ENCODE measurements around the gene RHOV. TPM values are rescaled to one million over a fixed set of nuclear protein-coding genes. Genes with fewer than 3 reads are reported as not detected.

The RHOV gene
- total and polyA plus RNA-seq, 2 experiments from 2014 or later: 1.7 to 6.1 TPM

DNA sequence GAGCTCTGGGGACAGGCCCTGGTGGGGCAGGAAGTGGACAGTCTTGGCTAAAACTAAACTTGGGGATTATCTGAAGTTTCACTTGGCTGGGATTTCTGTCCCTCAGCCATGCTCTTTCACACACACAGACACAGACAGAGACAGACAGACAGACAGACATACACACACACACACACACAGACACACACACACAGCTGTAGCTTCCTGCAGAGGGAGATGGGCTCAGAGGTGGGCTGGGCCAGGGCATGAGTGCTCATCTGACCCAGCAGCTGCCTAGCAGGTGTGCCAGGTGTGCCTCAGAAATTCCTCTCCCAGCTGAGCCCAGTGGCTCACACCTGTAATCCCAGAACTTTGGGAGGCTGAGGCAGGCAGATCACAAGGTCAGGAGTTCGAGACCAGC lies 3.3 kb downstream of the RHOV start:
- H3K4me3 ChIP-seq: no peak overlapping the region
- H3K27me3 ChIP-seq: no peaks in the 10 kb centered on the region
- no peaks in the 10 kb centered on the region for H3K9me2 ChIP-seq (replicated peaks; ENCODE audit: insufficient read depth)
- WGBS (ENCODE audit: low lambda C conversion rate, missing lambda C conversion rate): 83% methylated on average over 1 of the region's 1 CpG
- no peak overlapping the region for H2AFZ ChIP-seq
- no peaks in the 10 kb centered on the region for H4K20me1 ChIP-seq (ENCODE audit: insufficient read depth, poor library complexity, severe bottlenecking)
- no peaks in the 10 kb centered on the region for H3K36me3 ChIP-seq (replicated peaks; ENCODE audit: insufficient read depth, low read depth)
- TF ChIP-seq EZH2phosphoT487 (IDR thresholded peaks at IDR 0.05; ENCODE audit: low read depth, severe bottlenecking, unreplicated experiment) (no peak), EZH2 (IDR thresholded peaks at IDR 0.05; ENCODE audit: borderline replicate concordance) (no peak)
- TF ChIP-seq, protein P1, sequence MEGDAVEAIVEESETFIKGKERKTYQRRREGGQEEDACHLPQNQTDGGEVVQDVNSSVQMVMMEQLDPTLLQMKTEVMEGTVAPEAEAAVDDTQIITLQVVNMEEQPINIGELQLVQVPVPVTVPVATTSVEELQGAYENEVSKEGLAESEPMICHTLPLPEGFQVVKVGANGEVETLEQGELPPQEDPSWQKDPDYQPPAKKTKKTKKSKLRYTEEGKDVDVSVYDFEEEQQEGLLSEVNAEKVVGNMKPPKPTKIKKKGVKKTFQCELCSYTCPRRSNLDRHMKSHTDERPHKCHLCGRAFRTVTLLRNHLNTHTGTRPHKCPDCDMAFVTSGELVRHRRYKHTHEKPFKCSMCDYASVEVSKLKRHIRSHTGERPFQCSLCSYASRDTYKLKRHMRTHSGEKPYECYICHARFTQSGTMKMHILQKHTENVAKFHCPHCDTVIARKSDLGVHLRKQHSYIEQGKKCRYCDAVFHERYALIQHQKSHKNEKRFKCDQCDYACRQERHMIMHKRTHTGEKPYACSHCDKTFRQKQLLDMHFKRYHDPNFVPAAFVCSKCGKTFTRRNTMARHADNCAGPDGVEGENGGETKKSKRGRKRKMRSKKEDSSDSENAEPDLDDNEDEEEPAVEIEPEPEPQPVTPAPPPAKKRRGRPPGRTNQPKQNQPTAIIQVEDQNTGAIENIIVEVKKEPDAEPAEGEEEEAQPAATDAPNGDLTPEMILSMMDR (IDR thresholded peaks at IDR 0.05; ENCODE audit: poor library complexity): no peak
- H3K9me3 ChIP-seq (ENCODE audit: low read depth): no peaks in the 10 kb centered on the region
- H3K4me1 ChIP-seq (ENCODE audit: insufficient read depth): no peaks in the 10 kb centered on the region
- H3K4me2 ChIP-seq: no peak overlapping the region
- H3K79me2 ChIP-seq: no peaks in the 10 kb centered on the region
- H3K27ac ChIP-seq: no peak overlapping the region
- no peak for DNase-seq (ENCODE audit: low spot score)

DNA sequence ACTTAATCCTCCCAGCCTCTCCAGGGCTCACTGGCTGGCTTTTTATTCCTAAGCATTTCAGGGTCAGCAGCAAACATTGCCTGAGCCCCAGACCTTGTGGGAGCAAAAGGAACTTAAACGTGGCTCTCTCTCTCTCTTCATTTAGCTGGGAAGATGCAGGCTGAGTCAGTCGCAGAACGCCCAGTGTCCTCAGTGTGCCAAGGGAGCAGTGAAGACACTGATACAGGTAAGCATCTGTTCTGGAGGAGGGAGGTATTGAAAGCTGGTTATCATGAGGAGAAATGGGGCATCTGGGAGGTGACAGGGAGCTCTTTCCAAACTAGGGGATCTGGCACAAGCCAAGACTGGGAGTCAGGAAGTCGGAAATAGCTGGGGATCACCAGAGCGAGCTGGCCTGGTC lies 4.3 kb downstream of the RHOV start:
- H3K9me2 ChIP-seq (replicated peaks; ENCODE audit: insufficient read depth): no peaks in the 10 kb centered on the region
- H3K27ac ChIP-seq: no peak overlapping the region
- 82% methylated on average over 5 of the region's 5 CpGs for whole genome bisulfite sequencing (ENCODE audit: low lambda C conversion rate, missing lambda C conversion rate)
- H3K9me3 ChIP-seq (ENCODE audit: low read depth): no peaks in the 10 kb centered on the region
- H4K20me1 ChIP-seq (ENCODE audit: insufficient read depth, poor library complexity, severe bottlenecking): no peaks in the 10 kb centered on the region
- no peak overlapping the region for H2AFZ ChIP-seq
- no peaks in the 10 kb centered on the region for H3K4me1 ChIP-seq (ENCODE audit: insufficient read depth)
- no peak overlapping the region for H3K4me2 ChIP-seq
- H3K79me2 ChIP-seq: no peaks in the 10 kb centered on the region
- no peak overlapping the region for H3K4me3 ChIP-seq
- no peaks in the 10 kb centered on the region for H3K36me3 ChIP-seq (replicated peaks; ENCODE audit: insufficient read depth, low read depth)
- H3K27me3 ChIP-seq: no peaks in the 10 kb centered on the region
- TF ChIP-seq EZH2 (IDR thresholded peaks at IDR 0.05; ENCODE audit: borderline replicate concordance): no peak
- no peak for TF ChIP-seq EZH2phosphoT487 (IDR thresholded peaks at IDR 0.05; ENCODE audit: low read depth, severe bottlenecking, unreplicated experiment)
- TF ChIP-seq, protein P1 (IDR thresholded peaks at IDR 0.05; ENCODE audit: poor library complexity): no peak
- DNase-seq (ENCODE audit: low spot score): no peak

DNA sequence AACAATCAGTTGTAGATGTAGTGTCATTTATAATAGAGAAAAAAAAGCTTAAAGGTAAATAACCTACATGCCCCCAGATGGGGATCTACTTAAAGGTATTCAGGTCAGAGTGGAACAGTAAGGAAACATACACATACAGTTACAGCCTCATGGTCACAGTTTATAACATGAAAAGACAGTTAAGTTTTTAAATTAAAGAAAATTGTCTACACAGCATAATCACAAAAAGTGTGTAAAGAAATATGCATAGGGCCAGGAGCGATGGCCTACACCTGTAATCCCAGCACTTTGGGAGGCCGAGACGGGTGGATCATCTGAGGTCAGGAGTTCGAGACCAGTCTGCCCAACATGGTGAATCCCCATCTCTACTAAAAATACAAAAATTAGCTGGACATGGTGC lies 6.8 kb downstream of the RHOV start:
- H3K4me1 ChIP-seq (ENCODE audit: insufficient read depth): no peaks in the 10 kb centered on the region
- no peak overlapping the region for H3K4me3 ChIP-seq
- WGBS (ENCODE audit: low lambda C conversion rate, missing lambda C conversion rate): 98% methylated on average over 4 of the region's 4 CpGs
- H2AFZ ChIP-seq: no peak overlapping the region
- no peaks in the 10 kb centered on the region for H3K9me2 ChIP-seq (replicated peaks; ENCODE audit: insufficient read depth)
- H3K79me2 ChIP-seq: no peaks in the 10 kb centered on the region
- no peaks in the 10 kb centered on the region for H3K9me3 ChIP-seq (ENCODE audit: low read depth)
- H3K4me2 ChIP-seq: no peak overlapping the region
- no peaks in the 10 kb centered on the region for H4K20me1 ChIP-seq (ENCODE audit: insufficient read depth, poor library complexity, severe bottlenecking)
- H3K36me3 ChIP-seq (replicated peaks; ENCODE audit: insufficient read depth, low read depth): no peaks in the 10 kb centered on the region
- H3K27me3 ChIP-seq: no peaks in the 10 kb centered on the region
- DNase-seq (ENCODE audit: low spot score): no peak
- H3K27ac ChIP-seq: no peak overlapping the region
- TF ChIP-seq, protein P1 (IDR thresholded peaks at IDR 0.05; ENCODE audit: poor library complexity): no peak
- TF ChIP-seq EZH2 (IDR thresholded peaks at IDR 0.05; ENCODE audit: borderline replicate concordance) (no peak), EZH2phosphoT487 (IDR thresholded peaks at IDR 0.05; ENCODE audit: low read depth, severe bottlenecking, unreplicated experiment) (no peak)

Measured in hepatocyte (in vitro differentiated cells).